ENCODE data around the gene CCP110.

Gene CCP110

GRCh38 chr16:19601083-19601976 is 77.6 kb downstream of the CCP110 start:
- H3K4me3 ChIP-seq (ENCODE audit: control insufficient read depth, low read depth, low read length): no peak overlapping the region
- TF ChIP-seq CTCF (conservative IDR thresholded peaks at IDR 0.05; ENCODE audit: control insufficient read depth, insufficient read depth, low read depth, low read length): peak; percentile 56
- peak; percentile 46 for DNase-seq (ENCODE audit: low read depth)

Measured in fibroblast of mammary gland (primary cell).